OCI-LY3 (cell line): ENCODE measurements around the gene NLGN4Y.

ENCODE experiments used
- H2AFZ ChIP-seq: fragments of 200-600, 300-600 bp; shearing (Covaris generic); 2 replicates; pipeline ENCODE4 v1.6.0; 2014; ENCODE audit warnings: antibody characterized with exemption, low read depth, low read length
- H3K27ac ChIP-seq: fragments of 200-600, 300-600 bp; sonication (generic); 2 replicates; pipeline ENCODE4 v1.5.1; 2014; ENCODE audit warnings: mild to moderate bottlenecking, low read length, moderate library complexity, mixed read lengths
- H3K27me3 ChIP-seq: fragments of 200-600, 300-600 bp; sonication (generic); 2 replicates; pipeline ENCODE4 v1.6.1; 2014; ENCODE audit warnings: low read depth, low read length, mixed read lengths
- H3K36me3 ChIP-seq: fragments of 200-600, 300-600 bp; sonication (generic); replicated peaks from 2 replicates; pipeline ENCODE3; 2014; ENCODE audit warnings: low read depth, low read length, mixed read lengths
- H3K4me1 ChIP-seq: fragments of 300-600, 200-600 bp; sonication (generic); 2 replicates; pipeline ENCODE4 v1.6.1; 2014; ENCODE audit warnings: low read length, mixed read lengths
- H3K4me2 ChIP-seq: fragments of 200-600, 300-600 bp; sonication (generic); 2 replicates; pipeline ENCODE4 v1.6.1; 2014; ENCODE audit warnings: low read length, mixed read lengths
- H3K4me3 ChIP-seq: fragments of 300-600, 200-600 bp; sonication (generic); 2 replicates; pipeline ENCODE4 v1.5.1; 2014; ENCODE audit warnings: antibody characterized with exemption, mild to moderate bottlenecking, low read length, moderate library complexity
- H3K79me2 ChIP-seq: fragments of 300-600, 200-600 bp; shearing (Covaris generic); 2 replicates; pipeline ENCODE4 v1.6.1; 2014; ENCODE audit warnings: mild to moderate bottlenecking, low read length, mixed read lengths
- H3K9ac ChIP-seq: fragments of 300-600, 200-600 bp; shearing (Covaris generic); 2 replicates; pipeline ENCODE4 v1.6.0; 2014; ENCODE audit warnings: mild to moderate bottlenecking, low read length, moderate library complexity
- H3K9me3 ChIP-seq: fragments of 200-600, 300-600 bp; shearing (Covaris generic); 2 replicates; pipeline ENCODE4 v1.6.1; 2014; ENCODE audit warnings: low read length, mixed read lengths; ENCODE audit not compliant: insufficient read depth
- H4K20me1 ChIP-seq: fragments of 200-600, 300-600 bp; sonication (generic); 2 replicates; pipeline ENCODE4 v1.6.1; 2016; ENCODE audit warnings: low read length, mixed read lengths; ENCODE audit not compliant: insufficient read depth
- EZH2phosphoT487 ChIP-seq: fragments of 200-600 bp; shearing (Covaris generic); IDR thresholded peaks from 2 replicates; pipeline ENCODE4 v1.6.1; 2018; ENCODE audit warnings: antibody characterized with exemption, mixed run types, low read depth
- TF ChIP-seq, protein P1 (sequence below): fragments of 200-600, 300-600 bp; sonication (generic); IDR thresholded peaks from 2 replicates; pipeline ENCODE4 v1.5.1; 2014; ENCODE audit warnings: antibody characterized with exemption, low read length, low read depth

NLGN4Y gene

DNA sequence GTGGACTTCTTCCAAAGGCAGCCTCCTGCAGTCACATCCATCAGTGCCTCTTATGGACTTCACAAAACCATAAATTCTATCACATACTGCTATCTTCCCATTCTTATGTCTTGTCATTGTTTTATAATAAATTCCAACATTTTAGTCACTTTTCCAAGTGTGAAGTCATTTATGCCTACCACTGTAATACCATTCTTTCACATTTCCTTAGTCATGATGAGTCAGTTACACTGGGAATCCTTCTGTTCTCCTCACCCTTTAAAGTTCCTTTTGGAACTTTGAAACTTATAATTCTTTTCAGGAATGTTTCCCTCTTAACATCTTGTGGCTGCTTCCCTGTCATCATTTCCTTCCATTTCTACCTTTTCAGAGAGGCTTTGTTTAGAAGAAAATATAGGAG, 279.7 kb downstream of the NLGN4Y start:
- Histone ChIP-seq H3K79me2 (no peaks in the 10 kb centered on the region), H2AFZ (no peak overlapping the region), H3K4me2 (no peak overlapping the region), H3K27me3 (no peaks in the 10 kb centered on the region), H3K36me3 (no peaks in the 10 kb centered on the region), H4K20me1 (no peaks in the 10 kb centered on the region), H3K27ac (no peak overlapping the region), H3K4me3 (no peak overlapping the region), H3K4me1 (peaks cover 7% of the 10 kb centered on the region), H3K9me3 (no peaks in the 10 kb centered on the region), H3K9ac (no peak overlapping the region)
- no peak for TF ChIP-seq EZH2phosphoT487
- TF ChIP-seq, protein P1, sequence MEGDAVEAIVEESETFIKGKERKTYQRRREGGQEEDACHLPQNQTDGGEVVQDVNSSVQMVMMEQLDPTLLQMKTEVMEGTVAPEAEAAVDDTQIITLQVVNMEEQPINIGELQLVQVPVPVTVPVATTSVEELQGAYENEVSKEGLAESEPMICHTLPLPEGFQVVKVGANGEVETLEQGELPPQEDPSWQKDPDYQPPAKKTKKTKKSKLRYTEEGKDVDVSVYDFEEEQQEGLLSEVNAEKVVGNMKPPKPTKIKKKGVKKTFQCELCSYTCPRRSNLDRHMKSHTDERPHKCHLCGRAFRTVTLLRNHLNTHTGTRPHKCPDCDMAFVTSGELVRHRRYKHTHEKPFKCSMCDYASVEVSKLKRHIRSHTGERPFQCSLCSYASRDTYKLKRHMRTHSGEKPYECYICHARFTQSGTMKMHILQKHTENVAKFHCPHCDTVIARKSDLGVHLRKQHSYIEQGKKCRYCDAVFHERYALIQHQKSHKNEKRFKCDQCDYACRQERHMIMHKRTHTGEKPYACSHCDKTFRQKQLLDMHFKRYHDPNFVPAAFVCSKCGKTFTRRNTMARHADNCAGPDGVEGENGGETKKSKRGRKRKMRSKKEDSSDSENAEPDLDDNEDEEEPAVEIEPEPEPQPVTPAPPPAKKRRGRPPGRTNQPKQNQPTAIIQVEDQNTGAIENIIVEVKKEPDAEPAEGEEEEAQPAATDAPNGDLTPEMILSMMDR = no peak

DNA sequence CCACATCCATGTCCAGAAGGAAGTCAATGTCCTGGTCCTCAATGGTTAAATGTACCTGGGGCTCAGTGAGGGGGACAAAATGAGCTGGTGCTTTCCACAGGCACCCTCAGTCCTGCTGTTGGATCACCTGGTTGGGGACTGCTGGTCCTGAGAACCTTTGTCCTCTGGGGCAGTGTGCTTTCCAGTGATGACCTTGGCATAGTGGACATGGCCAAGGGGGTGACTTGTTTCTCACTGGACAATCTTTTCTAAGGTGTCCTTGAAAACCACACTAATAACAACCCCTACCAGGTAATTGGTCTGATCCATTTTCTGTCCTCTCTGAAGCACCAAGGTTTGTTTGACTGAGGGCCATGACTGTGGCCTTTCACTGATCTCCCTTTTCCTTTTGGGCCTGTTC, 294.1 kb downstream of the NLGN4Y start:
- no peaks in the 10 kb centered on the region for H3K9me3 ChIP-seq
- no peak for TF ChIP-seq EZH2phosphoT487
- TF ChIP-seq, protein P1 = no peak
- no peak overlapping the region for H3K27ac ChIP-seq
- no peak overlapping the region for H3K4me3 ChIP-seq
- no peak overlapping the region for H2AFZ ChIP-seq
- H3K4me2 ChIP-seq = no peak overlapping the region
- H3K27me3 ChIP-seq = no peaks in the 10 kb centered on the region
- H3K9ac ChIP-seq = no peak overlapping the region
- no peaks in the 10 kb centered on the region for H4K20me1 ChIP-seq
- no peaks in the 10 kb centered on the region for H3K79me2 ChIP-seq
- no peaks in the 10 kb centered on the region for H3K4me1 ChIP-seq
- no peaks in the 10 kb centered on the region for H3K36me3 ChIP-seq

DNA sequence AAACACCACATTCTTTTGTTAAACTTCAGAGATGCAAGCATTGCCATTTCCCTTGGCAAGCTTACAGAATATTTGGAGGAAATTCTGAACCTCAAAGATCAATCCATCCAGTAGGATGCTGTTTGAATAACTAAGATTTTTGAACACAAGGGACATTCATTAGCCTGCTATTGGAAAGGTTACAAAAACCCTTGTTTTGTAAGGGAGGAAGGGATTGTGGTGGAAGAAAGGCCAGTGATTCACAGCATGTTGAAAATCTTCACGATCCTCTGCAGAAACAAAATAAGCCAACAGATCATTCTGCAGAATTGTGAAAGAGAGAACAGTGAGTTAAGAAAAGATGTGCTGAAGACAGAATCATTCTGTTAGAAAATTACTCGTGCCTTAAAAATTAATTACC, 297.9 kb downstream of the NLGN4Y start:
- no peaks in the 10 kb centered on the region for H3K79me2 ChIP-seq
- no peak overlapping the region for H3K9ac ChIP-seq
- no peak overlapping the region for H3K4me3 ChIP-seq
- no peaks in the 10 kb centered on the region for H3K27me3 ChIP-seq
- H4K20me1 ChIP-seq = no peaks in the 10 kb centered on the region
- no peaks in the 10 kb centered on the region for H3K36me3 ChIP-seq
- no peak overlapping the region for H3K4me2 ChIP-seq
- no peaks in the 10 kb centered on the region for H3K9me3 ChIP-seq
- no peak for TF ChIP-seq EZH2phosphoT487
- TF ChIP-seq, protein P1 = no peak
- no peak overlapping the region for H3K27ac ChIP-seq
- H3K4me1 ChIP-seq = no peaks in the 10 kb centered on the region
- H2AFZ ChIP-seq = no peak overlapping the region

DNA sequence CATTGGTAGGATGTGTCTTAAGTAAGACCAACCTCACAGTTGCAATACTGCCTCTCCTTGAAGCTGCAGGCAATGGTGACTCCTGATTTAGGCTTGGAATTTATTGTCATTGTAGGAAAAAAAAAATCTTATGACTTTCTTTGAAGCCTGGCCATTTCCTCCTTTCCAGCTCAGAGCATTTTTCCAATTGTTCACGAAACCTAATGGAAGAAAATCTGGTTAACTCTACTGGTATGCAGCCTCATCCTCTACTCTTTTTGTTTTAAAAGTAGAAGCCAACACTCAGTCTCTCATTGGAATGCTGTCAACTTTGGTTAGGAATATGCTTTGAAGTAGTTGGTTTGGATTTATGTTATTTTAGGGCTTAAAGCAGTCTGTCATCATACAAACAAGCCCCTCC, 298.6 kb downstream of the NLGN4Y start:
- Histone ChIP-seq H3K79me2 (no peaks in the 10 kb centered on the region), H3K36me3 (no peaks in the 10 kb centered on the region), H3K9me3 (no peaks in the 10 kb centered on the region), H2AFZ (no peak overlapping the region), H4K20me1 (no peaks in the 10 kb centered on the region), H3K27me3 (no peaks in the 10 kb centered on the region), H3K9ac (no peak overlapping the region), H3K27ac (no peak overlapping the region), H3K4me2 (no peak overlapping the region), H3K4me3 (no peak overlapping the region), H3K4me1 (no peaks in the 10 kb centered on the region)
- no peak for TF ChIP-seq EZH2phosphoT487
- TF ChIP-seq, protein P1 = no peak
